BJ (cell line): ENCODE results near the gene FAH. TPM values are rescaled to one million over a fixed set of nuclear protein-coding genes. Genes with fewer than 3 reads are reported as not detected.
A peak's percentile ranks its signal among the peaks of the same experiment; 100 is the strongest.

Experiments
- CTCF ChIA-PET: fragments of 350-600 bp; formaldehyde crosslinking; extraction: SDS; loops from one replicate; lab custom pipeline; 2021; ENCODE audit warnings: antibody characterized with exemption, inconsistent platforms; lab: Yijun Ruan, JAX
- POLR2A ChIA-PET: fragments of 300-600 bp; sonication (Branson Sonifier 250); formaldehyde crosslinking; extraction: SDS; loops from one replicate; lab custom pipeline; 2021; ENCODE audit warnings: antibody characterized with exemption; lab: Charles Lee
- DNase-seq: peaks from one replicate; pipeline ENCODE4 v3.0.0-alpha.2; 2011; ENCODE audit warnings: low read depth
- H3K27me3 ChIP-seq: 2 replicates; pipeline ENCODE4 v1.6.0; 2011; ENCODE audit warnings: low read length; ENCODE audit not compliant: control insufficient read depth, insufficient read depth
- H3K36me3 ChIP-seq: 2 replicates; pipeline ENCODE4 v1.5.1; 2011; ENCODE audit warnings: low read length; ENCODE audit not compliant: control insufficient read depth, insufficient read depth
- H3K4me3 ChIP-seq: 2 replicates; pipeline ENCODE4 v1.5.1; 2011; ENCODE audit warnings: low read depth, mild to moderate bottlenecking, control low read depth, low read length
- polyA plus RNA-seq: library from polyadenylated mRNA; depleted of rRNA; stranded (reverse); fragments of >200 nt; gene quantifications from 2 replicates; pipeline ENCODE4 v1.2.3, GENCODE V29; 2011
- TF ChIP-seq, protein P1 (sequence below): IDR thresholded peaks from 2 replicates; pipeline ENCODE4 v1.5.1; 2011; ENCODE audit warnings: low read depth, mild to moderate bottlenecking, control low read depth, inconsistent platforms, low read length, moderate library complexity; ENCODE audit not compliant: insufficient read depth

The FAH gene
- polyA plus RNA-seq, 1 experiment, result 72.3 TPM

DNA sequence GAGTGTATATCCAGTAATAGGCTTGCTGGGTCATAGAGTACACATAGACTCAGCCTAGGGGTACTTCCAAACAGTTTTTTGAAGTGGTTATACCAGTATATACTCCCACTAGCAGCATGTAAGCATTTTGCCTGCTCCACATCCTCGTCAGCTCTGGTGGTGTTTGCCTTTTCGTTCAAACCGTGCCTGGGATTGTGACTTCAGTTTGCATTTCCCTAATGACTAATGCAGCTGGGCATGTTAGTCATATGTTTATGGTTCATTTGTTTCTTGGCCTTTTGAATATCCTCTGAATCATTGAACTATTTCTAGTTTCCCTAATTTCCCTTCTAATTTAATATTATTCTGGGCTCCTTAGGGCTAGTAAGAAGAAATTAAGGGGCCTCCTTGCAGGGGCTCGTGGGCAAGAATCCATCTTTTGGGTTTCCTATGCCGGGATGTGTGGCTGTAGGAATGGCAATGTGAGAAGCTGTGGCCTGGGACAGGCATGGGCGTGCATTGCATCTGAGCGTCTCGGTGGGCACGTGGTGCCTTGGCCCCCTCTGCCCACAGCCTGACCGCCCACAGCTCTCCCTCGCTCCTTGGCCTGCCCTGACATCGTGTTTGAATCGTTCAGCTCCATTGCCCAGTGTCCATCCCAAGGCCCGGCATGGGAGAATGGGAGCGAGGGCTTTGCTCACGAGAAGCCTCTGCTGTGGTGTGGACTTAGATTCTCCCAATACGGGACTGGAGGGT lies 26.4 kb downstream of the FAH start:
- CTCF ChIA-PET, result interaction anchor here (1.1 kb wide), 1 partner anchor 839 kb away, joined by 3 read pairs; no protein-coding TSS in a partner anchor
- H3K27me3 ChIP-seq, result no peaks in the 10 kb centered on the region
- peaks cover 4% of the 10 kb centered on the region for H3K36me3 ChIP-seq
- POLR2A ChIA-PET, result no interaction called here
- DNase-seq, result peak; percentile 78
- TF ChIP-seq, protein P1, sequence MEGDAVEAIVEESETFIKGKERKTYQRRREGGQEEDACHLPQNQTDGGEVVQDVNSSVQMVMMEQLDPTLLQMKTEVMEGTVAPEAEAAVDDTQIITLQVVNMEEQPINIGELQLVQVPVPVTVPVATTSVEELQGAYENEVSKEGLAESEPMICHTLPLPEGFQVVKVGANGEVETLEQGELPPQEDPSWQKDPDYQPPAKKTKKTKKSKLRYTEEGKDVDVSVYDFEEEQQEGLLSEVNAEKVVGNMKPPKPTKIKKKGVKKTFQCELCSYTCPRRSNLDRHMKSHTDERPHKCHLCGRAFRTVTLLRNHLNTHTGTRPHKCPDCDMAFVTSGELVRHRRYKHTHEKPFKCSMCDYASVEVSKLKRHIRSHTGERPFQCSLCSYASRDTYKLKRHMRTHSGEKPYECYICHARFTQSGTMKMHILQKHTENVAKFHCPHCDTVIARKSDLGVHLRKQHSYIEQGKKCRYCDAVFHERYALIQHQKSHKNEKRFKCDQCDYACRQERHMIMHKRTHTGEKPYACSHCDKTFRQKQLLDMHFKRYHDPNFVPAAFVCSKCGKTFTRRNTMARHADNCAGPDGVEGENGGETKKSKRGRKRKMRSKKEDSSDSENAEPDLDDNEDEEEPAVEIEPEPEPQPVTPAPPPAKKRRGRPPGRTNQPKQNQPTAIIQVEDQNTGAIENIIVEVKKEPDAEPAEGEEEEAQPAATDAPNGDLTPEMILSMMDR, result no peak
- no peak overlapping the region for H3K4me3 ChIP-seq

DNA sequence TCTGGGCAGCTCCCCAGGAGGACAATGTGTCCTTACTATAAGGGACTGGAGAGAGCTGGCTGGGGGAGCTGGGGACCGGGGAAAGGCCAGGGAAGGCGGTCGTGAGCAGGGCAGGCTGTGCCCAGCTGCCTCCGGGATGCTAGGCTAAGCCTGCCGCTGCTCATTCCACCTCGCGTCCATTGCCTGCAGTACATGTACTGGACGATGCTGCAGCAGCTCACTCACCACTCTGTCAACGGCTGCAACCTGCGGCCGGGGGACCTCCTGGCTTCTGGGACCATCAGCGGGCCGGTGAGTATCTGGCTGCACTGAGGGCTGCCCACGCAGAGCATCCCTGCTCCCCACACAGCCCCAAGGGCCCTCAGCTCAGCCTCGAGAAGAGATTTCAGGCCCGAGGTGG lies 27.1 kb downstream of the FAH start:
- CTCF ChIA-PET, result interaction anchor here (1.1 kb wide), 1 partner anchor 840 kb away, joined by 3 read pairs; no protein-coding TSS in a partner anchor
- DNase-seq, result no peak
- Histone ChIP-seq H3K27me3 (no peaks in the 10 kb centered on the region), H3K36me3 (peaks cover 4% of the 10 kb centered on the region), H3K4me3 (no peak overlapping the region)
- POLR2A ChIA-PET, result no interaction called here
- TF ChIP-seq, protein P1, result no peak

DNA sequence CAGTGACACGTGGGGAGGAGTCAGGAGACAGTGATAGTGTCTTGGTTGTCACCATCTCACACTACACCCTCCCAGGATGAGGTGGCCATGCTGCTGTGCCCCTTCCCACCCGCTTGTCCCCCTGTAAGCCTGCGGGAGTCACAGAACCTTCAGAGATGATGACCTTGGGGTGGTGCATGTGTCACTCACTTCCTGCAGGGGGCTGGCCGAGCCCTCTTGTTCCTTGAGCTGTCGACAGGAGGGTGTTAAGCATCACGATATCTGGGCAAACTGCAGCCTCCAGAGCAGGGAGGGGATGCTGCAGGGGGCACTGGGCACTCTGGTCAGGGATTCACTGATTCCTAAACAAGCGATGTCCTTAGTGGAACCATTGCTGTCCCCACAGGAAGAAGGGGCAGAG lies 27.7 kb downstream of the FAH start:
- ChIA-PET CTCF (interaction anchor here (1.2 kb wide), 1 partner anchor 8 kb away, joined by 3 read pairs; no protein-coding TSS in a partner anchor), POLR2A (no interaction called here)
- no peak overlapping the region for H3K4me3 ChIP-seq
- H3K27me3 ChIP-seq, result no peaks in the 10 kb centered on the region
- DNase-seq, result no peak
- peaks cover 3% of the 10 kb centered on the region for H3K36me3 ChIP-seq
- TF ChIP-seq, protein P1, result no peak

DNA sequence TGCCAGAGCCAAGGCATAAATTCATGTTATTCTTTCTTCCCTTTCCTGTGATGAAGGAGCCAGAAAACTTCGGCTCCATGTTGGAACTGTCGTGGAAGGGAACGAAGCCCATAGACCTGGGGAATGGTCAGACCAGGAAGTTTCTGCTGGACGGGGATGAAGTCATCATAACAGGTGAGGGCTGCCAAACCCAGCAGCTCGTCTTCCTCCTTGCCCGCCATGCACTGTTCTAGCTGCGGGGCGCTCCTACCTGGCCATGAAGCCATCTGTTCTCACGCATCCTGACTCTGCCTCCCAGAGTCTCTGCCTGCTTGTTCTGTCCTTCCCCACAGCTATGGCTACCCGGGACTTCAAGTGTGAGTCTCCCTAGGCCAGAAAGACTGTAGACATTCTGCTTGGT lies 28.2 kb downstream of the FAH start:
- TF ChIP-seq, protein P1, result no peak
- Histone ChIP-seq H3K36me3 (peaks cover 5% of the 10 kb centered on the region), H3K27me3 (no peaks in the 10 kb centered on the region), H3K4me3 (no peak overlapping the region)
- ChIA-PET CTCF (interaction anchor here (1.2 kb wide), 1 partner anchor 9 kb away, joined by 3 read pairs; no protein-coding TSS in a partner anchor), POLR2A (no interaction called here)
- DNase-seq, result no peak

DNA sequence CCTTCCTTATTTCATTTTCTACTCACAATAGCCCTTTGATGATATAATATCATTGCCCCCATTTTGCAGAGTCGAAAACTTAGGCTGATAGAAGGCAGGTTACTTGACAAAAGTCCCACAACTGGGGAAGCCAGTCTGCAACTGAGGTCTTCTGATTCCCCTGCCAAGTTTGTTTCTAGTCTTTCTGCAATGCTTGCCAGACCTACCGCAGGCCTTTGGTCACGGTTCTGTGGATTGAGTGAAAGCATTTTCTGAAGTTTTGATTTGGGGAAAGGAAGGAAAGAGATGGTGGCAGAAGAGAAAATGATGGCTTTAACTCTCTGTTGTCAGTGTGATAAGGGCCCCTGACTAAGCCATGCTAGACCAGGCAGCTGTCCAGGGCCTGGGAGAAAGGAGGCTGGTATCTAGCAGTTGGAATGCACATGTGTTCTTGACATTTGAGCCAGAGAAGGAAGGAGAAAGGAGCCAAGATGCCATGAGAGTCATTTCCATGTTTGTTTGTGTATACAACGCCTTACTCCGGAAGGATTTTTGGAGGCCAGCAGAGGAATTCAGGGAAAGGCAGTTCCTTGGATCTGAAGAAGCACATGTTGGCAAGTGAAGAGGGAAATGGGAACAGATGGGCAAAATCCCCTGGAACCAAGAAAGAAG lies 29.9 kb downstream of the FAH start:
- ChIA-PET CTCF (interaction anchor here (0.8 kb wide), 1 partner anchor 10 kb away, joined by 3 read pairs; no protein-coding TSS in a partner anchor), POLR2A (no interaction called here)
- H3K27me3 ChIP-seq, result no peaks in the 10 kb centered on the region
- H3K4me3 ChIP-seq, result no peak overlapping the region
- H3K36me3 ChIP-seq, result peaks cover 11% of the 10 kb centered on the region
- TF ChIP-seq, protein P1, result no peak
- peak; percentile 51 for DNase-seq
